Activated T-cell treated with anti-CD3 and anti-CD28 coated beads, Interleukin-2, amount 50 U/mL, for 72 hours (primary cell): ENCODE data around the gene SPPL2A. TPM values are rescaled to one million over a fixed set of nuclear protein-coding genes. Genes with fewer than 3 reads are reported as not detected.
"Not testable (repeated sequence)": the region's sequence is repeated elsewhere in the genome, so short reads cannot be mapped to it uniquely, and the experiment has no call there.

Experiments
- ATAC-seq, 2 donors: fragments of 150-1000 bp; cut with Tn5 transposase; replicated peaks in 1 of 2; 2 replicates each; pipeline ENCODE4 v1.10.0; 2021; ENCODE audit warnings: moderate library complexity in 2 of 2, mild to moderate bottlenecking in 1 of 2
- DNase-seq, 2 donors: peaks; one replicate each; pipeline ENCODE4 v3.0.0; 2021 to 2022; ENCODE audit warnings: mixed read lengths in 1 of 2
- H3K27ac Mint-ChIP-seq: one replicate; pipeline ENCODE4 v1.8.0; 2022; ENCODE audit warnings: mild to moderate bottlenecking, moderate library complexity, mixed read lengths
- H3K27me3 Mint-ChIP-seq: one replicate; pipeline ENCODE4 v1.8.0; 2022; ENCODE audit warnings: low read depth, mixed read lengths
- H3K36me3 Mint-ChIP-seq, 2 donors: one replicate each; pipeline ENCODE4 v1.8.0; 2022; ENCODE audit warnings: mixed read lengths in 2 of 2, mild to moderate bottlenecking in 1 of 2; ENCODE audit not compliant: insufficient read depth in 2 of 2
- H3K4me1 Mint-ChIP-seq: one replicate; pipeline ENCODE4 v1.8.0; 2022; ENCODE audit warnings: low read depth, mixed read lengths
- H3K4me3 Mint-ChIP-seq, 2 donors: one replicate each; pipeline ENCODE4 v1.8.0; 2022; ENCODE audit warnings: mild to moderate bottlenecking in 2 of 2, mixed read lengths in 2 of 2, moderate library complexity in 2 of 2
- H3K9me3 Mint-ChIP-seq, 2 donors: one replicate each; pipeline ENCODE4 v1.8.0; 2022; ENCODE audit warnings: mixed read lengths in 2 of 2
- total RNA-seq, 2 donors: library from RNA; stranded (reverse); gene quantifications; one replicate each; pipeline ENCODE4 v1.2.3, GENCODE V29; 2022

SPPL2A gene
- 100 to 1,000 TPM; 130 to 157 TPM for total RNA-seq

- Mint-ChIP-seq H3K9me3 (no peaks in the 10 kb centered on the region), H3K36me3 (peaks cover 4 to 22% of the 10 kb centered on the region in 2 donors), H3K4me3 (peak within 1 kb of the TSS; percentile 89 to 100), H3K27me3 (no peaks in the 10 kb centered on the region), H3K4me1 (peaks cover 72% of the 10 kb centered on the region), H3K27ac (peak within 1 kb of the TSS; percentile 100)
- DNase-seq (peak; percentile 87 to 89), ATAC-seq (peak; percentile 94 to 96)
Observed at GRCh38 chr15:50765195-50765967, at the start of gene SPPL2A. SPPL2A (minus strand) TSS chr15:50765706; CDS start chr15:50765533, 173 bp downstream.

GRCh38 chr15:50814634-50815033 is 49.1 kb upstream of the SPPL2A start:
- Mint-ChIP-seq H3K36me3 (no peaks in the 10 kb centered on the region), H3K27ac (no peak overlapping the region), H3K9me3 (no peaks in the 10 kb centered on the region), H3K4me3 (no peak overlapping the region), H3K4me1 (no peaks in the 10 kb centered on the region), H3K27me3 (peaks cover 15% of the 10 kb centered on the region)
- DNase-seq: no peak
- ATAC-seq: no peak

GRCh38 chr15:50813865-50814264 is 48.4 kb upstream of the SPPL2A start:
- no peaks in the 10 kb centered on the region for H3K9me3 Mint-ChIP-seq
- H3K27me3 Mint-ChIP-seq: peaks cover 12% of the 10 kb centered on the region
- no peaks in the 10 kb centered on the region for H3K36me3 Mint-ChIP-seq
- DNase-seq (no peak), ATAC-seq (no peak)
- H3K4me3 Mint-ChIP-seq: no peak overlapping the region
- no peak overlapping the region for H3K27ac Mint-ChIP-seq
- H3K4me1 Mint-ChIP-seq: no peaks in the 10 kb centered on the region

GRCh38 chr15:50813089-50813488 is 47.6 kb upstream of the SPPL2A start:
- H3K9me3 Mint-ChIP-seq: no peaks in the 10 kb centered on the region
- ATAC-seq: no peak

GRCh38 chr15:50812181-50812506 is 46.6 kb upstream of the SPPL2A start:
- not testable (repeated sequence) for H3K9me3 Mint-ChIP-seq

More at GRCh38 chr15:50813089-50813488, 47.6 kb upstream of the SPPL2A start:
- Mint-ChIP-seq H3K27ac (no peak overlapping the region), H3K27me3 (peaks cover 11% of the 10 kb centered on the region), H3K4me3 (no peak overlapping the region), H3K4me1 (no peaks in the 10 kb centered on the region), H3K36me3 (no peaks in the 10 kb centered on the region)
- DNase-seq: no peak

GRCh38 chr15:50811461-50812180 is 46.1 kb upstream of the SPPL2A start:
- not testable (repeated sequence) for H3K27me3 Mint-ChIP-seq, DNase-seq, H3K27ac Mint-ChIP-seq, H3K4me1 Mint-ChIP-seq, ATAC-seq, H3K9me3 Mint-ChIP-seq, H3K36me3 Mint-ChIP-seq, H3K4me3 Mint-ChIP-seq

More at GRCh38 chr15:50812181-50812506, 46.6 kb upstream of the SPPL2A start:
- H3K4me3 Mint-ChIP-seq, H3K4me1 Mint-ChIP-seq, DNase-seq, H3K36me3 Mint-ChIP-seq, H3K27me3 Mint-ChIP-seq, H3K27ac Mint-ChIP-seq, ATAC-seq: not testable (repeated sequence)

- H3K27me3 Mint-ChIP-seq: peaks cover 8% of the 10 kb centered on the region
- H3K9me3 Mint-ChIP-seq: no peaks in the 10 kb centered on the region
- no peaks in the 10 kb centered on the region for H3K36me3 Mint-ChIP-seq
- H3K4me1 Mint-ChIP-seq: no peaks in the 10 kb centered on the region
- no peak overlapping the region for H3K4me3 Mint-ChIP-seq
- no peak overlapping the region for H3K27ac Mint-ChIP-seq
- DNase-seq (no peak), ATAC-seq (no peak)
Observed at GRCh38 chr15:50810128-50810527, 44.6 kb upstream of the SPPL2A start.

- Mint-ChIP-seq H3K9me3 (no peaks in the 10 kb centered on the region), H3K4me1 (no peaks in the 10 kb centered on the region), H3K27ac (no peak overlapping the region), H3K27me3 (peaks cover 8% of the 10 kb centered on the region), H3K36me3 (no peaks in the 10 kb centered on the region), H3K4me3 (no peak overlapping the region)
- ATAC-seq (no peak), DNase-seq (no peak)
Observed at GRCh38 chr15:50808728-50809127, 43.2 kb upstream of the SPPL2A start.

GRCh38 chr15:50803479-50804180 is 38.1 kb upstream of the SPPL2A start:
- H3K4me3 Mint-ChIP-seq: no peak overlapping the region
- H3K27me3 Mint-ChIP-seq: peaks cover 3% of the 10 kb centered on the region
- no peak for DNase-seq
- no peaks in the 10 kb centered on the region for H3K36me3 Mint-ChIP-seq
- no peaks in the 10 kb centered on the region for H3K4me1 Mint-ChIP-seq
- ATAC-seq: no peak
- H3K9me3 Mint-ChIP-seq: no peaks in the 10 kb centered on the region
- no peak overlapping the region for H3K27ac Mint-ChIP-seq

- no peak overlapping the region for H3K27ac Mint-ChIP-seq
- no peak overlapping the region for H3K4me3 Mint-ChIP-seq
- H3K4me1 Mint-ChIP-seq: no peaks in the 10 kb centered on the region
- DNase-seq (no peak), ATAC-seq (no peak)
- H3K36me3 Mint-ChIP-seq: no peaks in the 10 kb centered on the region
- no peaks in the 10 kb centered on the region for H3K9me3 Mint-ChIP-seq
- no peaks in the 10 kb centered on the region for H3K27me3 Mint-ChIP-seq
Observed at GRCh38 chr15:50800715-50801114, 35.2 kb upstream of the SPPL2A start.

- DNase-seq (no peak), ATAC-seq (no peak)
- no peaks in the 10 kb centered on the region for H3K4me1 Mint-ChIP-seq
- H3K4me3 Mint-ChIP-seq: no peak overlapping the region
- H3K27ac Mint-ChIP-seq: no peak overlapping the region
- H3K27me3 Mint-ChIP-seq: no peaks in the 10 kb centered on the region
- H3K36me3 Mint-ChIP-seq: no peaks in the 10 kb centered on the region
- no peaks in the 10 kb centered on the region for H3K9me3 Mint-ChIP-seq
Observed at GRCh38 chr15:50798684-50799083, 33.2 kb upstream of the SPPL2A start.

- no peak overlapping the region for H3K4me3 Mint-ChIP-seq
- no peak for DNase-seq
- H3K27me3 Mint-ChIP-seq: no peaks in the 10 kb centered on the region
- no peaks in the 10 kb centered on the region for H3K4me1 Mint-ChIP-seq
- no peaks in the 10 kb centered on the region for H3K9me3 Mint-ChIP-seq
- no peak overlapping the region for H3K27ac Mint-ChIP-seq
- ATAC-seq: no peak
- no peaks in the 10 kb centered on the region for H3K36me3 Mint-ChIP-seq
Observed at GRCh38 chr15:50797926-50798325, 32.4 kb upstream of the SPPL2A start.

- H3K27me3 Mint-ChIP-seq: no peaks in the 10 kb centered on the region
- H3K9me3 Mint-ChIP-seq: no peaks in the 10 kb centered on the region
- no peaks in the 10 kb centered on the region for H3K4me1 Mint-ChIP-seq
- H3K27ac Mint-ChIP-seq: no peak overlapping the region
- DNase-seq (no peak), ATAC-seq (no peak)
- no peak overlapping the region for H3K4me3 Mint-ChIP-seq
- H3K36me3 Mint-ChIP-seq: no peaks in the 10 kb centered on the region
Observed at GRCh38 chr15:50791486-50791885, 26.0 kb upstream of the SPPL2A start.
